Fibroblast of skin of right biceps (primary cell): ENCODE results near the gene MARS1.
"Not testable (repeated sequence)": the region's sequence is repeated elsewhere in the genome, so short reads cannot be mapped to it uniquely, and the experiment has no call there.

Experiments
- DNase-seq: peaks from one replicate; pipeline ENCODE4 v3.0.0-alpha.2; 2013

MARS1 gene

GRCh38 chr12:57474430-57474829 is 13.4 kb upstream of the MARS1 start:
- no peak for DNase-seq

GRCh38 chr12:57474862-57475261 is 13.0 kb upstream of the MARS1 start:
- no peak for DNase-seq

- no peak for DNase-seq
These were observed 12.4 kb upstream of the MARS1 start for GRCh38 chr12:57475271-57476161.

- no peak for DNase-seq
These were observed 11.5 kb upstream of the MARS1 start for GRCh38 chr12:57476162-57476992.

- no peak for DNase-seq
These were observed 10.7 kb upstream of the MARS1 start for GRCh38 chr12:57476993-57477709.

GRCh38 chr12:57477710-57478681 is 9.9 kb upstream of the MARS1 start:
- peak; percentile 34 for DNase-seq

GRCh38 chr12:57479043-57479375 is 8.9 kb upstream of the MARS1 start:
- no peak for DNase-seq

- DNase-seq, result no peak
These were observed 8.3 kb upstream of the MARS1 start, which contains the start of gene ARHGAP9 for GRCh38 chr12:57479376-57480115. TSS of gene ARHGAP9 (minus strand) at chr12:57479866. CDS start at chr12:57479406, 460 bp downstream.

GRCh38 chr12:57481671-57482070 is 6.2 kb upstream of the MARS1 start:
- DNase-seq, result no peak

GRCh38 chr12:57483466-57483865 is 4.4 kb upstream of the MARS1 start:
- peak; percentile 80 for DNase-seq

GRCh38 chr12:57485695-57486094 is 2.2 kb upstream of the MARS1 start:
- DNase-seq, result no peak

- no peak for DNase-seq
These were observed 742 bp upstream of the MARS1 start for GRCh38 chr12:57487055-57487596.

- no peak for DNase-seq
These were observed 711 bp downstream of the MARS1 start for GRCh38 chr12:57488402-57489156.

- DNase-seq, result peak; percentile 34
These were observed 1.3 kb downstream of the MARS1 start for GRCh38 chr12:57489157-57489641.

GRCh38 chr12:57490126-57490525 is 2.3 kb downstream of the MARS1 start:
- no peak for DNase-seq

- no peak for DNase-seq
These were observed 3.8 kb downstream of the MARS1 start for GRCh38 chr12:57491393-57492280.

GRCh38 chr12:57495051-57495701 is 7.3 kb downstream of the MARS1 start:
- not testable (repeated sequence) for DNase-seq

- no peak for DNase-seq
These were observed 9.0 kb downstream of the MARS1 start for GRCh38 chr12:57496822-57497221.
